B cell (primary cell): ENCODE measurements around the gene HDDC3. TPM values are rescaled to one million over a fixed set of nuclear protein-coding genes. Genes with fewer than 3 reads are reported as not detected.

Experiments used
- ATAC-seq: fragments of 200-7000 bp; cut with Tn5 transposase; one replicate; pipeline ENCODE4 v1.10.0; 2021; ENCODE audit warnings: low read depth, mild to moderate bottlenecking, moderate number of reproducible peaks, moderate library complexity
- CTCF ChIA-PET: fragments of 350-600 bp; sonication (Branson Sonifier 250); formaldehyde crosslinking; loops from one replicate; lab custom pipeline; 2021; ENCODE audit warnings: antibody characterized with exemption, inconsistent platforms; lab: Charles Lee
- POLR2A ChIA-PET: fragments of 350-600 bp; sonication (Branson Sonifier 250); formaldehyde crosslinking; loops from one replicate; lab custom pipeline; 2021; ENCODE audit warnings: antibody characterized with exemption; lab: Charles Lee
- DNase-seq: peaks from one replicate; pipeline ENCODE4 v3.0.0; 2013
- H2AFZ ChIP-seq: 2 replicates; pipeline ENCODE4 v1.6.1; 2012; ENCODE audit warnings: mild to moderate bottlenecking, low read depth, low read length; ENCODE audit not compliant: insufficient read depth, poor library complexity, severe bottlenecking
- H3K27ac ChIP-seq, 2 donors: 1 replicate in 1 of 2; 2 replicates in 1 of 2; pipeline ENCODE4 v1.5.1; 2012 to 2013; ENCODE audit warnings: low read length in 2 of 2, mild to moderate bottlenecking in 2 of 2, moderate library complexity in 1 of 2
- H3K27me3 ChIP-seq, 4 experiments: fragments of 200-600 bp in 1 of 4; sonication (generic) in 1 of 4; replicated peaks in 1 of 4; 1 replicate in 2 of 4; 2 replicates in 2 of 4; pipeline versions ENCODE4 v1.6.1 to v1.7.0; 2013 to 2016; ENCODE audit warnings: low read length in 3 of 4, mild to moderate bottlenecking in 2 of 4, mixed read lengths in 1 of 4, moderate library complexity in 1 of 4; ENCODE audit not compliant: insufficient read depth in 4 of 4, control insufficient read depth in 3 of 4; ENCODE audit errors: control extremely low read depth in 1 of 4
- H3K36me3 ChIP-seq, 2 experiments: replicated peaks in 1 of 2; 1 replicate in 1 of 2; 2 replicates in 1 of 2; pipeline versions ENCODE4 v1.6.1 to v1.7.1; 2013; ENCODE audit warnings: low read length in 1 of 2; ENCODE audit not compliant: insufficient read depth in 2 of 2, control insufficient read depth in 1 of 2; ENCODE audit errors: control extremely low read depth in 1 of 2, extremely low read depth in 1 of 2
- H3K4me1 ChIP-seq, 2 donors: fragments of 200-600 bp in 1 of 2; sonication (generic) in 1 of 2; 1 replicate in 1 of 2; 2 replicates in 1 of 2; pipeline versions ENCODE4 v1.5.1 to v1.6.1; 2013 to 2017; ENCODE audit warnings: low read length in 2 of 2; ENCODE audit not compliant: control insufficient read depth in 2 of 2, insufficient read depth in 2 of 2
- H3K4me2 ChIP-seq: replicated peaks from 2 replicates; pipeline ENCODE3; 2012; ENCODE audit warnings: mild to moderate bottlenecking, low read depth, low read length; ENCODE audit not compliant: poor library complexity, severe bottlenecking
- H3K4me3 ChIP-seq, 5 experiments: fragments of 200-600 bp in 1 of 5; sonication (generic) in 1 of 5; 1 replicate in 3 of 5; 2 replicates in 2 of 5; pipeline versions ENCODE4 v1.5.1 to v1.7.0; 2011 to 2016; ENCODE audit warnings: low read length in 4 of 5, mild to moderate bottlenecking in 4 of 5, low read depth in 2 of 5, control low read depth in 1 of 5, moderate library complexity in 1 of 5; ENCODE audit not compliant: insufficient read depth in 1 of 5; ENCODE audit errors: control extremely low read depth in 1 of 5, extremely low read depth in 1 of 5
- H3K79me2 ChIP-seq: fragments of 200-600 bp; sonication (generic); one replicate; pipeline ENCODE4 v1.6.0; 2016; ENCODE audit warnings: low read length; ENCODE audit not compliant: control insufficient read depth, insufficient read depth
- H3K9ac ChIP-seq: fragments of 200-600 bp; sonication (generic); 2 replicates; pipeline ENCODE4 v1.6.1; 2017; ENCODE audit warnings: mild to moderate bottlenecking, low read length, moderate library complexity
- H3K9me3 ChIP-seq, 3 donors: one replicate each; pipeline versions ENCODE4 v1.6.1 to v1.7.1; 2013; ENCODE audit warnings: low read length in 2 of 3; ENCODE audit not compliant: control insufficient read depth in 2 of 3, insufficient read depth in 1 of 3; ENCODE audit errors: control extremely low read depth in 1 of 3
- H4K20me1 ChIP-seq: 2 replicates; pipeline ENCODE4 v1.6.0; 2012; ENCODE audit warnings: mild to moderate bottlenecking, low read length; ENCODE audit not compliant: insufficient read depth, control insufficient read depth, poor library complexity, severe bottlenecking
- H3K27ac Mint-ChIP-seq: one replicate; pipeline ENCODE4 v1.8.0; 2021; ENCODE audit warnings: mixed read lengths
- H3K27me3 Mint-ChIP-seq: one replicate; pipeline ENCODE4 v1.8.0; 2021; ENCODE audit warnings: mixed read lengths
- H3K4me1 Mint-ChIP-seq: one replicate; pipeline ENCODE4 v1.8.0; 2021; ENCODE audit warnings: mixed read lengths
- H3K4me3 Mint-ChIP-seq: one replicate; pipeline ENCODE4 v1.8.0; 2021; ENCODE audit warnings: mixed read lengths
- H3K9me3 Mint-ChIP-seq: one replicate; pipeline ENCODE4 v1.8.0; 2022; ENCODE audit warnings: mixed read lengths; ENCODE audit not compliant: insufficient read depth
- CTCF ChIP-seq: fragments of 200-600 bp; IDR thresholded peaks from one replicate; pipeline ENCODE4 v1.8.0; 2022; ENCODE audit warnings: antibody characterized with exemption, mild to moderate bottlenecking
- EZH2 ChIP-seq: IDR thresholded peaks from 2 replicates; pipeline ENCODE4 v1.6.1; 2012; ENCODE audit warnings: borderline replicate concordance, low read depth, mild to moderate bottlenecking, moderate library complexity, low read length; ENCODE audit not compliant: insufficient read depth, poor library complexity, severe bottlenecking
- WGBS: methylation state at CpG from one replicate; pipeline ENCODE4 v1.1.5; 2013; ENCODE audit warnings: missing lambda C conversion rate; ENCODE audit not compliant: insufficient coverage; 5-methylcytosine and 5-hydroxymethylcytosine counted together
- intact Hi-C: fragments of 100-400 bp; cut with micrococcal nuclease; formaldehyde crosslinking; loops from one replicate; pipeline ENCODE4 v1.10.0; 2022
- polyA plus RNA-seq: library from polyadenylated mRNA; depleted of rRNA; stranded (reverse); fragments of >200 nt; gene quantifications from 2 replicates; pipeline ENCODE4 v1.2.3, GENCODE V29; 2012
- total RNA-seq, 2 donors: library from RNA; stranded (reverse); fragments of 120-200 nt in 1 of 2; gene quantifications; 1 replicate in 1 of 2; 2 replicates in 1 of 2; pipeline versions ENCODE4 v1.2.3 to v1.2.4, GENCODE V29; 2013 to 2022

Gene HDDC3
- total and polyA plus RNA-seq, 2 donors (not counting 1 experiment from before 2014, with no cell fraction given) = 23.9 to 26.8 TPM

GRCh38 chr15:90918034-90918788, 14.1 kb downstream of the HDDC3 start:
- Mint-ChIP-seq H3K27me3 (no peaks in the 10 kb centered on the region), H3K27ac (no peak overlapping the region), H3K4me3 (no peak overlapping the region), H3K4me1 (peaks cover 10% of the 10 kb centered on the region), H3K9me3 (no peaks in the 10 kb centered on the region)
- intact Hi-C loops = no loop called here
- TF ChIP-seq CTCF (no peak), EZH2 (no peak)
- Histone ChIP-seq H3K9me3 (no peaks in the 10 kb centered on the region), H4K20me1 (no peaks in the 10 kb centered on the region), H3K4me3 (no peak overlapping the region), H3K27me3 (no peaks in the 10 kb centered on the region), H3K79me2 (no peaks in the 10 kb centered on the region), H3K4me1 (peaks cover 0 to 11% of the 10 kb centered on the region in 2 donors), H2AFZ (no peak overlapping the region), H3K4me2 (no peak overlapping the region), H3K27ac (no peak overlapping the region), H3K9ac (no peak overlapping the region), H3K36me3 (peaks cover 6 to 75% of the 10 kb centered on the region in 2 experiments)
- CTCF ChIA-PET = interaction anchor here (2.1 kb wide), 1 partner anchor 14 kb away, joined by 8 read pairs; the partner anchor contains the start of gene HDDC3
- DNase-seq = no peak
- no peak for ATAC-seq
- 98% methylated on average over 23 of the region's 23 CpGs for WGBS
- POLR2A ChIA-PET = no interaction called here

GRCh38 chr15:90917569-90917968, 14.8 kb downstream of the HDDC3 start:
- peaks cover 10% of the 10 kb centered on the region for H3K4me1 Mint-ChIP-seq
- Histone ChIP-seq H2AFZ (no peak overlapping the region), H3K27ac (no peak overlapping the region), H3K4me3 (no peak overlapping the region), H3K4me2 (no peak overlapping the region), H3K9ac (no peak overlapping the region), H3K36me3 (peaks cover 6 to 81% of the 10 kb centered on the region in 2 experiments), H3K27me3 (no peaks in the 10 kb centered on the region), H3K79me2 (no peaks in the 10 kb centered on the region), H3K4me1 (peaks cover 0 to 11% of the 10 kb centered on the region in 2 donors), H3K9me3 (no peaks in the 10 kb centered on the region), H4K20me1 (no peaks in the 10 kb centered on the region)
- TF ChIP-seq EZH2 = no peak
- CTCF ChIA-PET = interaction anchor here (2.1 kb wide), 1 partner anchor 14 kb away, joined by 8 read pairs; the partner anchor contains the start of gene HDDC3
- H3K4me3 Mint-ChIP-seq = no peak overlapping the region
- H3K27ac Mint-ChIP-seq = no peak overlapping the region
- intact Hi-C loops = no loop called here
- H3K27me3 Mint-ChIP-seq = no peaks in the 10 kb centered on the region
- no peaks in the 10 kb centered on the region for H3K9me3 Mint-ChIP-seq
- POLR2A ChIA-PET = no interaction called here
- ATAC-seq (no peak), DNase-seq (no peak)
- over 99% methylated on average over 12 of the region's 12 CpGs for WGBS
